Measurements from ENCODE around the gene TMC1.

Gene TMC1

DNA sequence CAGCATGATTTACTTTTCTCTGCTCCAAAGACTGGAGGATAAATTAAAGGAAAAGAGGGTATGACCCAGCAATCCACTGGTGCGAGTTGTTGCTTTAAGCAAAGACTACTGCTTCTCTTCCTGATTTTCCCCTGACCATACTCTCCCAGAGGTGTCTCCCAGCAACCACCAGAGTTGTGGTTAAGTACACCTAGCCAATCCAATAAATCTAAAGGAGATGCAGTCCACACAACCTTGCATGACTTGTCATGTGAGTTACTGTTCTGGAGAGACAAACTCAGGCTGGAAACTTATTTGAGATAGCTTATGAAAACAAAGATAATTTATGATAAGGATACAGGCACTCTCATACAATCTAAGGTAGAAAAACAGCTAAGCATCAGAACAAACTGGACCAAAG is 11.9 kb downstream of the TMC1 start:
- Histone ChIP-seq H3K4me2 (ENCODE audit: low read length) (no peak overlapping the region), H3K4me1 (ENCODE audit: insufficient read depth, low read length, severe bottlenecking) (no peaks in the 10 kb centered on the region), H3K27me3 (ENCODE audit: insufficient read depth, low read length) (no peaks in the 10 kb centered on the region), H3K79me2 (ENCODE audit: insufficient read depth, low read length) (no peaks in the 10 kb centered on the region), H3F3A (ENCODE audit: insufficient read depth, low read length) (no peaks in the 10 kb centered on the region), H3K4me3 (ENCODE audit: low read depth, low read length, poor library complexity, severe bottlenecking) (no peak overlapping the region), H3K9ac (ENCODE audit: low read length) (no peak overlapping the region), H2AFZ (ENCODE audit: low read length) (no peak overlapping the region), H4K20me1 (ENCODE audit: insufficient read depth, low read length) (no peaks in the 10 kb centered on the region), H3K27ac (ENCODE audit: low read depth, low read length, poor library complexity, severe bottlenecking) (no peak overlapping the region), H3K9me2 (ENCODE audit: low read depth, low read length) (no peaks in the 10 kb centered on the region), H3K9me3 (ENCODE audit: low read length) (no peaks in the 10 kb centered on the region), H3K36me3 (ENCODE audit: insufficient read depth, low read length) (no peaks in the 10 kb centered on the region)
- no peak for TF ChIP-seq EZH2 (IDR thresholded peaks at IDR 0.05; ENCODE audit: borderline replicate concordance, low read length)
- TF ChIP-seq, protein P1, sequence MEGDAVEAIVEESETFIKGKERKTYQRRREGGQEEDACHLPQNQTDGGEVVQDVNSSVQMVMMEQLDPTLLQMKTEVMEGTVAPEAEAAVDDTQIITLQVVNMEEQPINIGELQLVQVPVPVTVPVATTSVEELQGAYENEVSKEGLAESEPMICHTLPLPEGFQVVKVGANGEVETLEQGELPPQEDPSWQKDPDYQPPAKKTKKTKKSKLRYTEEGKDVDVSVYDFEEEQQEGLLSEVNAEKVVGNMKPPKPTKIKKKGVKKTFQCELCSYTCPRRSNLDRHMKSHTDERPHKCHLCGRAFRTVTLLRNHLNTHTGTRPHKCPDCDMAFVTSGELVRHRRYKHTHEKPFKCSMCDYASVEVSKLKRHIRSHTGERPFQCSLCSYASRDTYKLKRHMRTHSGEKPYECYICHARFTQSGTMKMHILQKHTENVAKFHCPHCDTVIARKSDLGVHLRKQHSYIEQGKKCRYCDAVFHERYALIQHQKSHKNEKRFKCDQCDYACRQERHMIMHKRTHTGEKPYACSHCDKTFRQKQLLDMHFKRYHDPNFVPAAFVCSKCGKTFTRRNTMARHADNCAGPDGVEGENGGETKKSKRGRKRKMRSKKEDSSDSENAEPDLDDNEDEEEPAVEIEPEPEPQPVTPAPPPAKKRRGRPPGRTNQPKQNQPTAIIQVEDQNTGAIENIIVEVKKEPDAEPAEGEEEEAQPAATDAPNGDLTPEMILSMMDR (IDR thresholded peaks at IDR 0.05; ENCODE audit: low read length), result no peak

DNA sequence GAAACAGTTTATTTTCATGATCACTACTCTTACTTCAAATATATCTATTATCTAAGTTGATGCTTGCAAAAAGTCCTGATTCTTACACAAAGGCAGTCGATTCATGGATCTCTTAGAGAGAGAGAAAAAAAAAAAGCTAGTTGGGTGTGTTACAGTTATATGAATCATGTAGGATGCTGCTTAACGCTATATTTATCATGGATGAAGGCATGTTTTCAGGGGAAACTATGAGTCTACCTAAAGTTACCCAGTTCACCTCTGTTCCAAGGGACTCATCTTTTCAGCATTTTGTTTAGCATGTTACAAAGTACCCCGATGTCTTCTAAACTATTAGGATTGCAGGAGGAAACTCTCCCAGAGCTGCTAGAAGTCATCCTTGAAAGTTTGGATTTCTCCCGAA is 13.5 kb downstream of the TMC1 start:
- H3K27ac ChIP-seq (ENCODE audit: low read depth, low read length, poor library complexity, severe bottlenecking), result no peak overlapping the region

DNA sequence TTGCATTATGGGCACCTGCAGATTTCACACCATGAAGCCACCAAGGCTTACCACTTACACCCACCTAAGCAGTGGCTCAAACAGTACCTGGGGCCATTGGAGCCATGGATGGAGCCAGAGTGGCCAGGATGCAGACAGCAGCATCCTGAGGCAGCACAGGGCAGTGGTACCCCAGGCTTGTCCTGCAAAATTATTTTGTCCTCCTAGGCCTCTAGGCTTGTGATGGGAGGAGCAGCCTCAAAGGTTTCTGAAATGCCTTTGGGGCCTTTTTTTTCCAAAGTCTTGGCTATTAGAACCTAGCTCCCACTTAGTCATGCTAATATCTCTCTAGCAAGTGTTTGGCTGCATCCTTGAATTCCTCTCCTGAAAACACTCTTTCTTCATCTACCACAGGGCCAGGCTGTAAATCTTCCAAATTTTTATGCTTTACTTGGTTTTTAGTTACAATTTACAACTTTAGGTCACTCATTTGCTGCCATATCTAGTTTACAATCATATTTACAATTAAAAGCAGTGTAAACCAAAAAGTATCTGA is 15.7 kb downstream of the TMC1 start:
- Histone ChIP-seq H3K27me3 (ENCODE audit: insufficient read depth, low read length) (no peaks in the 10 kb centered on the region), H3K9me3 (ENCODE audit: low read length) (no peaks in the 10 kb centered on the region), H3K36me3 (ENCODE audit: insufficient read depth, low read length) (no peaks in the 10 kb centered on the region), H2AFZ (ENCODE audit: low read length) (no peak overlapping the region), H3K9ac (ENCODE audit: low read length) (no peak overlapping the region), H4K20me1 (ENCODE audit: insufficient read depth, low read length) (no peaks in the 10 kb centered on the region), H3K4me3 (ENCODE audit: low read depth, low read length, poor library complexity, severe bottlenecking) (no peak overlapping the region), H3K9me2 (ENCODE audit: low read depth, low read length) (no peaks in the 10 kb centered on the region), H3K4me2 (ENCODE audit: low read length) (no peak overlapping the region), H3K4me1 (ENCODE audit: insufficient read depth, low read length, severe bottlenecking) (no peaks in the 10 kb centered on the region), H3F3A (ENCODE audit: insufficient read depth, low read length) (no peaks in the 10 kb centered on the region), H3K79me2 (ENCODE audit: insufficient read depth, low read length) (no peaks in the 10 kb centered on the region), H3K27ac (ENCODE audit: low read depth, low read length, poor library complexity, severe bottlenecking) (no peak overlapping the region)
- no peak for TF ChIP-seq EZH2 (IDR thresholded peaks at IDR 0.05; ENCODE audit: borderline replicate concordance, low read length)
- TF ChIP-seq, protein P1 (IDR thresholded peaks at IDR 0.05; ENCODE audit: low read length), result no peak

More for the DNA sequence above, 13.5 kb downstream of the TMC1 start:
- H3K9me3 ChIP-seq (ENCODE audit: low read length), result no peaks in the 10 kb centered on the region
- no peak overlapping the region for H3K4me3 ChIP-seq (ENCODE audit: low read depth, low read length, poor library complexity, severe bottlenecking)
- H2AFZ ChIP-seq (ENCODE audit: low read length), result no peak overlapping the region
- H3K4me2 ChIP-seq (ENCODE audit: low read length), result no peak overlapping the region
- TF ChIP-seq, protein P1 (IDR thresholded peaks at IDR 0.05; ENCODE audit: low read length), result no peak
- no peak for TF ChIP-seq EZH2 (IDR thresholded peaks at IDR 0.05; ENCODE audit: borderline replicate concordance, low read length)
- H3K9ac ChIP-seq (ENCODE audit: low read length), result no peak overlapping the region
- H3K27me3 ChIP-seq (ENCODE audit: insufficient read depth, low read length), result no peaks in the 10 kb centered on the region
- no peaks in the 10 kb centered on the region for H3K36me3 ChIP-seq (ENCODE audit: insufficient read depth, low read length)
- no peaks in the 10 kb centered on the region for H3F3A ChIP-seq (ENCODE audit: insufficient read depth, low read length)
- no peaks in the 10 kb centered on the region for H3K79me2 ChIP-seq (ENCODE audit: insufficient read depth, low read length)
- no peaks in the 10 kb centered on the region for H3K4me1 ChIP-seq (ENCODE audit: insufficient read depth, low read length, severe bottlenecking)
- H3K9me2 ChIP-seq (ENCODE audit: low read depth, low read length), result no peaks in the 10 kb centered on the region
- no peaks in the 10 kb centered on the region for H4K20me1 ChIP-seq (ENCODE audit: insufficient read depth, low read length)

Measured in OCI-LY1 (cell line).